AG04450 (cell line): ENCODE results near the gene TXNRD2. TPM values are rescaled to one million over a fixed set of nuclear protein-coding genes. Genes with fewer than 3 reads are reported as not detected.

Experiments used
- CTCF ChIA-PET: fragments of 300-600, 350-600 bp; formaldehyde crosslinking; extraction: SDS; loops from one replicate; lab custom pipeline; 2022; ENCODE audit warnings: antibody characterized with exemption, inconsistent platforms; lab: Charles Lee
- POLR2A ChIA-PET: fragments of 350-600 bp; formaldehyde crosslinking; extraction: SDS; loops from one replicate; lab custom pipeline; 2021; ENCODE audit warnings: antibody characterized with exemption, inconsistent platforms; lab: Yijun Ruan, JAX
- DNase-seq: peaks from one replicate; pipeline ENCODE4 v3.0.0-alpha.2; 2011; ENCODE audit warnings: low read depth, low spot score
- H3K27ac ChIP-seq: one replicate; pipeline ENCODE4 v1.5.1; 2012; ENCODE audit warnings: low read depth, low read length, control low read depth
- H3K27me3 ChIP-seq: one replicate; pipeline ENCODE4 v1.6.0; 2012; ENCODE audit warnings: low read length; ENCODE audit not compliant: control insufficient read depth, insufficient read depth
- H3K4me3 ChIP-seq: 2 replicates; pipeline ENCODE4 v1.5.1; 2011; ENCODE audit warnings: mild to moderate bottlenecking, low read depth, low read length, control low read depth
- H3K9me3 ChIP-seq: 2 replicates; pipeline ENCODE4 v1.5.1; 2012; ENCODE audit warnings: low read length; ENCODE audit not compliant: control insufficient read depth, insufficient read depth
- polyA plus RNA-seq: library from polyadenylated mRNA; depleted of rRNA; stranded (reverse); fragments of >200 nt; gene quantifications from 2 replicates; pipeline ENCODE4 v1.2.3, GENCODE V29; 2011
- TF ChIP-seq, protein P1 (sequence below): IDR thresholded peaks from 2 replicates; pipeline ENCODE4 v1.5.1; 2011; ENCODE audit warnings: low read depth, low read length, control low read depth, inconsistent platforms

Gene TXNRD2
- polyA plus RNA-seq, 1 experiment, result 13.3 TPM

DNA sequence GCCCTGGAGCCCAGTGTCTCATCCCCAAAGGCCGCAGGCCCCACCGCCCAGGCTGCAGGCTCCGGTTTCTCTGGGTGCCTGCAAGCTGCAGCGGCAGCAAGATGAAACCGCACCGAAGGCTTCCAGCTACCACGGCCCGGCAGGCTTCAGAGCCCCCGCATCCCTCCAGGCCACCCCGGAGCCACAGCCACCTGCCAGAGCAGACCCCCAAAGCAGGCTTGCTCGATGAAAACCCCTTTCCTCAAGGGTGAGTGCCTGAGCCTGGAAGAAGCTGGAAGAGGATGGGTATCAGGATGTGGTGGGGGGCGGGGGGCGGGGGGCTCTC lies 62.4 kb downstream of the TXNRD2 start:
- POLR2A ChIA-PET, result interaction anchor here (1.7 kb wide), 1 partner anchor 13 kb away, joined by 5 read pairs; no protein-coding TSS in a partner anchor
- CTCF ChIA-PET, result no interaction called here
- peak overlapping the region; percentile 57 for H3K27ac ChIP-seq

DNA sequence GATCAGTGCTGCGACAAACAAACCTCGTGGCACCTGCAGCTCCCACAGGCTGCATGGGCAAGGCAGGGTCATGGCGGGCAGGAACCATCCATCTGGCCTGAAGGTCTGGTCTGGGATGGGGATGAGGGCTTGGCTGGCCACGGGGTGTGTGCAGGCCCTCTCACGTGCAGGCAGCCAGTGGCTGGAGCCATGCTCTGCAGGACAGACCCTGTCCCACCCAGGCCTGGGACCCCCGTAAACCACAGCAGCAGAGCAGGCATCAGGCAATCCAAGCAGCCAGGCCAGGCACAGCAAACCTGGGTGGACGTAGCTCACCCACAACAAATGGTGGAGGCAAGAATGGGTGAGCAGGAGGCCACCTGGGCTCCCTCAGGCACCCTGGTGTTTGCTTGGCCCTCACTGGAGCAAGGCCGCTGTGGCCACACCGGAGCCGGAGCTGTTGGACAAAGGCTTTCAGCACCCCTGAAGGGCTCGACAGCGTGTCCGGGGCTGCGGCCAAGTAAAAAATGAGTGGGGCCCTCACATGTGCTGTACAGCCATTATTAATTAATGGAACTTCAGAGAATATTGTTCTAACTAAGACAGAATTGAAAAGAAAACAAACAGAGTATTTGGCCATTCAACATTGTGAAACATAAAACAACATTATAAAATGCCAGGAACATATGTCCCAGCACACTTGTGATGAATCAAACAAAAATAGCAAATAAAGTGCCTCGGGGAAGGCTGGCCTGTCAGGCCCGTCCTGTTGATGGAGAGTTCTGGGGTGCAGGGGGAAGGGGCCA lies 63.0 kb downstream of the TXNRD2 start:
- Histone ChIP-seq H3K4me3 (no peak overlapping the region), H3K27me3 (no peaks in the 10 kb centered on the region), H3K9me3 (no peaks in the 10 kb centered on the region; the same call in 1 of the 2 replicates), H3K27ac (peak overlapping the region; percentile 57)
- POLR2A ChIA-PET, result interaction anchor here (1.3 to 1.7 kb wide), 3 partner anchors 8 to 14 kb away, joined by 3 to 5 read pairs (median 3); no protein-coding TSS in a partner anchor
- CTCF ChIA-PET, result no interaction called here
- no peak for DNase-seq
- TF ChIP-seq, protein P1, sequence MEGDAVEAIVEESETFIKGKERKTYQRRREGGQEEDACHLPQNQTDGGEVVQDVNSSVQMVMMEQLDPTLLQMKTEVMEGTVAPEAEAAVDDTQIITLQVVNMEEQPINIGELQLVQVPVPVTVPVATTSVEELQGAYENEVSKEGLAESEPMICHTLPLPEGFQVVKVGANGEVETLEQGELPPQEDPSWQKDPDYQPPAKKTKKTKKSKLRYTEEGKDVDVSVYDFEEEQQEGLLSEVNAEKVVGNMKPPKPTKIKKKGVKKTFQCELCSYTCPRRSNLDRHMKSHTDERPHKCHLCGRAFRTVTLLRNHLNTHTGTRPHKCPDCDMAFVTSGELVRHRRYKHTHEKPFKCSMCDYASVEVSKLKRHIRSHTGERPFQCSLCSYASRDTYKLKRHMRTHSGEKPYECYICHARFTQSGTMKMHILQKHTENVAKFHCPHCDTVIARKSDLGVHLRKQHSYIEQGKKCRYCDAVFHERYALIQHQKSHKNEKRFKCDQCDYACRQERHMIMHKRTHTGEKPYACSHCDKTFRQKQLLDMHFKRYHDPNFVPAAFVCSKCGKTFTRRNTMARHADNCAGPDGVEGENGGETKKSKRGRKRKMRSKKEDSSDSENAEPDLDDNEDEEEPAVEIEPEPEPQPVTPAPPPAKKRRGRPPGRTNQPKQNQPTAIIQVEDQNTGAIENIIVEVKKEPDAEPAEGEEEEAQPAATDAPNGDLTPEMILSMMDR, result no peak

More for the DNA sequence above, 62.4 kb downstream of the TXNRD2 start:
- TF ChIP-seq, protein P1, result no peak
- H3K27me3 ChIP-seq, result no peaks in the 10 kb centered on the region
- DNase-seq, result no peak
- no peak overlapping the region for H3K4me3 ChIP-seq
- H3K9me3 ChIP-seq, result no peaks in the 10 kb centered on the region; the same call in 1 of the 2 replicates

GRCh38 chr22:19877626-19878339 lies 63.8 kb downstream of the TXNRD2 start:
- POLR2A ChIA-PET, result interaction anchor here (1.3 to 1.7 kb wide), 3 partner anchors 9 to 14 kb away, joined by 3 to 5 read pairs (median 3); no protein-coding TSS in a partner anchor
- no peak for DNase-seq
- no peak overlapping the region for H3K4me3 ChIP-seq
- TF ChIP-seq, protein P1, result no peak
- peak overlapping the region; percentile 31 for H3K27ac ChIP-seq
- no peaks in the 10 kb centered on the region; the same call in 1 of the 2 replicates for H3K9me3 ChIP-seq
- no peaks in the 10 kb centered on the region for H3K27me3 ChIP-seq
- CTCF ChIA-PET, result no interaction called here

- ChIA-PET CTCF (no interaction called here), POLR2A (interaction anchor here (1.3 to 1.4 kb wide), 2 partner anchors 10 to 14 kb away, joined by 3 read pairs; no protein-coding TSS in a partner anchor)
- H3K27me3 ChIP-seq, result no peaks in the 10 kb centered on the region
- TF ChIP-seq, protein P1, result no peak
- no peak overlapping the region for H3K27ac ChIP-seq
- no peaks in the 10 kb centered on the region; the same call in 1 of the 2 replicates for H3K9me3 ChIP-seq
- H3K4me3 ChIP-seq, result no peak overlapping the region
- DNase-seq, result no peak
Measured at GRCh38 chr22:19876941-19877625, 64.5 kb downstream of the TXNRD2 start.
